ENCODE measurements around the gene LAMC1.

GRCh38 chr1:183178545-183178944 lies 155.3 kb downstream of the LAMC1 start:
- TF ChIP-seq CTCF (IDR thresholded peaks at IDR 0.05): no peak
- no peak for TF ChIP-seq POLR2A (IDR thresholded peaks at IDR 0.05)

Measured in lower leg skin (tissue), 3 donors.